Measurements from ENCODE around the gene IL22RA1. TPM values are rescaled to one million over a fixed set of nuclear protein-coding genes. Genes with fewer than 3 reads are reported as not detected.

Gene IL22RA1
- total RNA-seq, 1 experiment from 2014 or later, result 2.3 TPM

DNA sequence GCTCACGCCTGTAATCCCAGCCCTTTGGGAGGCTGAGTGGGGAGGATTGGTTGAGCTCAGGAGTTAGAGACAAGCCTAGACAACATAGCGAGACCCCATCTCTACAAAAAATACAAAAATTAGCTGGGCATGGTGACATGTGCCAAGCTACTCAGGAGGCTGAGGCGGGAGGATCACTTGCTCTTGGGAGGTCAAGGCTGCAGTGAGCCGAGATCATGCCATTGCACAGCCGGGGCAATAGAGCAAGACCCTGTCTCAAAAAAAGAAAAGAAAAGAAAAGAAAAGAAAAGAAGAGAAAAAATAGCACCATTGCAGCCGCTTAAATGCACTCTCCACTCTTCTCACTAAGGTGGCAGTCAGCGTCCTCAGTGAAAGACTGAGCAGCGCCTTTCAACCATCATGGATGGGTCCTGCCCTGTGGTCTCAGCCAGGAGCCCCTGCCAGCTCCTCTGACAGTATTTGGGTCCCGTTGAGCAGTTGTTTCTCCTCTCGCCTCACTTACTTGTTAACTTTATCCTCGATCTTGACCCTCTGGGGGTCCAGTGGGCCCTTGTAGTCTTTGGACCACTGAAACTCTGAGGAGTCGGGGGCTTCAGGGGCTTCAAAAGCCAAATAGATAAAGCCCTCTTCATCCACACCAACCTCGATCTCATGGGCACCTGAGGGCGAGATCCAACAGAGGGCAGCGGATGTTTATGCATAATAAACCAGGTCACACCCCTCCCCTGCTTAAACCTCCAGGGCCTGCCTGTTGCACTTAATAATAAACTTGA is 67.9 kb downstream of the IL22RA1 start:
- no peak for DNase-seq (ENCODE audit: low read depth)

DNA sequence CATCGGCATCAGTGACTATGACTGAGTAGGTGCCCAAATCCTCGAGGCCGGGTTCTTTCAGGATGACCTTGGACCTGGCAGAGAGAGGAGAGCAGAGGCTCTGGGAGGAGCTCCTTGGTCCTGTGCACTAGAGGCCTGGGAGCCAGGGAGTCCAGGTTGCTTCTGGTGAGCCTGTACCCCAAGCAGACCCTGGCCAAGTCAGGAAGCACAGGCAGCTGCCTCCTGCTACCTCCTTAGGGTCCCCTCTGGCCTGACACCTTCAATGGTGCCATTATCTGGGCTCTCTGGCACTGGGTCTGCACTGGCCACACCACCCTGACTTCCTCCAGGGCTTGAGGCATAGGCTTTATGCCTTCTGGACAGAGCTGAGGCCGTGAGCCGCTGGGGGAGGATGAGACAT is 68.7 kb downstream of the IL22RA1 start:
- no peak for DNase-seq (ENCODE audit: low read depth)

DNA sequence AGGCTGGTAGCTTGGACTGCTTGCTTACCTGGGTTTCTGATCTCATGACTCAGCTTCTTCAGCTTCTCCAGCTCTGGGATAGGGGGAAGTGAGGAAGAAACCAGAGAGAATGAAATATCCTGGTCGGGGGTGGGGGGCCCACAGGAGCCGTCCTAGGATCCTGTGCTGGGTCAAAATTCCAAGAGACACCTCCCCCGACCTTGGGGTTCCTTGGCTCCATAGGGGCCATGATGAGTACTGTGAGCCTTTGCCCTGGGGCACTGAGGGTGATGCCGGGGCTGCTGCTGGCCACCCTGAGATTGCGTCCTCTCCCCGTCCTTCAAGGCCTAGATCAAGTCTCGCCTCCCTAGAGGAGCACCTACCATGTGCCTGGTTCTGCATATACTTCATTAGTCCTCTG is 71.0 kb downstream of the IL22RA1 start:
- DNase-seq (ENCODE audit: low read depth), result no peak

DNA sequence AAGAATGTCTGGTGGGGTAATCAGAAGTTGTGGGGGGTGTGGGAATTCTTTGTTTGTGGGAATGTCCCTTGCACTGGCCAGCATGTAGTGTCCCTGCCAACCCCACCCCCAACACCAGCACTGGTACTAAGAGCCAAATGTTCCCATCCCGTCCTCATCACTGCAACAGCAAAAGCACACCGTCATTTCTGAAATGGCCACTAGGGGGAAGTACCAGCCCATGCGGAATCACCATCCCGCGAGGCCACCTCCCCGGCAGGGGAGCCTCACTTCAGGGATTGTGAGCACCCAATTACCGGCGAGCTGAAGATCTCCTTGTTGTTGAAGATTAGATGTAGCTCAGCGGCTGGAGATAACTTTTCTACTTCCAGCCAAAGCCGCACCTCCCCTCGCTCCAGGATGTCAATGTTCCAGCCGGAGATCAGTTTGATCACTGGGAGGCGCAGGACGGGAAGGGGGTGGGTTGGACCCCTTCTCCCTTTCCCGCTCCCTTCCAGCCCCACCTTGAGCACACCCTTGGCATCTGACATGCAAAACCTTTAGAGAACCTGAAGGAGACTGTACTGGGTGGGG is 72.0 kb downstream of the IL22RA1 start:
- peak; percentile 79 for DNase-seq (ENCODE audit: low read depth)

DNA sequence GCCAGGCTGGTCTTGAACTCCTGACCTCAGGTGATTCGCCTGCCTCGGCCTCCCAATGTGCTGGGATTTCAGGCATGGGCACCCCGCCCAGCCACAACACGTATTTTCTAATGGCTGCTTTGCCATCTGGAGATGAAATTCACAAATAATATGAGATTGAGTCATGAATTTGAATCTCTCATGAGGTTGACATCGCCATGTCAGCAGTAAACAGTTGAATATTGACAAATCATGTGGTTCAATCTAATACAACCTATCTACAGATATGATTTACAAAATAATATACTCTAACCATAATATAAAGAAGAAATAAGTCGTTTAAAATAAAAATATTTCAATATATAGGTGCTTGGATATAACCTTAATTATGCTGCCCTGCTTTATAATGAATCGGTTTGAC is 73.1 kb downstream of the IL22RA1 start:
- no peak for DNase-seq (ENCODE audit: low read depth)

Other genes starting within 250 kb of the IL22RA1 start
- not detected in 2 replicates for gene CNR2, start 229.8 kb downstream of the IL22RA1 start, total RNA-seq (2014; rRNA removed; shearing (Covaris generic))
- gene PNRC2, start 183.3 kb downstream of the IL22RA1 start, total RNA-seq (2014; rRNA removed; shearing (Covaris generic)), result 111 and 115 TPM in 2 replicates
- gene SRSF10, start 162.8 kb downstream of the IL22RA1 start, total RNA-seq (2014; rRNA removed; shearing (Covaris generic)), result 99.5 and 107 TPM in 2 replicates
- gene MYOM3, start 31.0 kb downstream of the IL22RA1 start, total RNA-seq (2014; rRNA removed; shearing (Covaris generic)), result under 0.01 and 0.12 TPM in 2 replicates
- 11.7 and 12.8 TPM in 2 replicates for gene IFNLR1, start 44.1 kb upstream of the IL22RA1 start, total RNA-seq (2014; rRNA removed; shearing (Covaris generic))
- gene GRHL3, start 176.2 kb upstream of the IL22RA1 start, total RNA-seq (2014; rRNA removed; shearing (Covaris generic)), result not detected in 2 replicates